HEK293T (cell line): ENCODE measurements around the gene CACNA1S.

Experiments
- BHLHE40 ChIP-seq: fragments of 450-650 bp; IDR thresholded peaks from 2 replicates; pipeline ENCODE4 v1.6.1; 2016; ENCODE audit warnings: mild to moderate bottlenecking, moderate library complexity, borderline replicate concordance
- FOXA1 ChIP-seq: fragments of 450-650 bp; IDR thresholded peaks from 2 replicates; pipeline ENCODE4 v1.6.1; 2016; ENCODE audit warnings: mild to moderate bottlenecking
- FOXK2 ChIP-seq: fragments of 450-650 bp; IDR thresholded peaks from 2 replicates; pipeline ENCODE4 v1.6.1; 2016; ENCODE audit warnings: mild to moderate bottlenecking
- FOXM1 ChIP-seq: fragments of 450-650 bp; IDR thresholded peaks from 2 replicates; pipeline ENCODE4 v1.6.1; 2017; ENCODE audit warnings: mild to moderate bottlenecking, borderline replicate concordance
- NFRKB ChIP-seq: fragments of 450-650 bp; IDR thresholded peaks from 2 replicates; pipeline ENCODE4 v1.6.1; 2016; ENCODE audit warnings: mild to moderate bottlenecking, moderate library complexity

DNA sequence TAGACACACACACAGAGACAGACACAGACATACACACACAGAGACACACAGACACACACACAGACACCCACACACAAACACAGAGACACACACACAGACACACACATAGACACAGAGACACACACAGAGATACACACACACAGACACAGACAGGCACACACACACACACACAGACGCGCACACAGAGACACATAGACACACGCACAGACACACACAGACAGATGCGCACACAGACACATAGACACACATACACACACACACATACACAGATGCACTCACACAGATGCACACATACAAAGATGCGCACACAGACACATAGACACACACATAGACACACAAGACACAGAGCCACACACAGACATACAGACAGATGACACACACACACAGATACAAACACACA is 104.7 kb downstream of the CACNA1S start:
- TF ChIP-seq BHLHE40 (no peak), FOXK2 (no peak), FOXM1 (no peak), FOXA1 (no peak), NFRKB (no peak)
